Measurements from ENCODE around the gene MYL7. TPM values are rescaled to one million over a fixed set of nuclear protein-coding genes. Genes with fewer than 3 reads are reported as not detected.

MYL7 gene
- total RNA-seq, 1 donor from 2014 or later, result not detected

GRCh38 chr7:44106311-44107065 lies 34.6 kb downstream of the MYL7 start:
- ATAC-seq (no peak), DNase-seq (ENCODE audit: low spot score) (no peak)
- intact Hi-C loops (cut with DNase I), result no loop called here

DNA sequence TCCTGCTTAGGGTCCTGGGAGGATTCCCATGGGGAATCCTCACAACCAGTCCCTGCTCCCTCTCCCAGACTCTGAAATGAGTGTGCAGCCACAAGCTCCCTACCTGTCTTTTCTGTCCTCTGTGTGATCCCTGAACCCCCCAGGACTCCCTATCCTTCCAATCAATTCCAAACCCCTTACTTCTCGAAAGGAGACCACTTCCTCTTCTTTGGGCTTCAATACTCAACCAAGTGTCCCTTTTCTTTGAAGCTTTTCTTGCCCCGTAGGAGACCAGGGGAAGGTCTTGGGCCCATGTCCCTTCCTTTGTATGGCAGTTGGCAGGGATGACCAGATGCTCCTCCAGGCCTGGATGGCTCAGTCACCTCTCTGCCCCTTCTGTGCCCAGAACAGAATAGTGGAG lies 35.3 kb downstream of the MYL7 start:
- intact Hi-C loops (cut with DNase I), result no loop called here
- ATAC-seq, result no peak
- no peak for DNase-seq (ENCODE audit: low spot score)

DNA sequence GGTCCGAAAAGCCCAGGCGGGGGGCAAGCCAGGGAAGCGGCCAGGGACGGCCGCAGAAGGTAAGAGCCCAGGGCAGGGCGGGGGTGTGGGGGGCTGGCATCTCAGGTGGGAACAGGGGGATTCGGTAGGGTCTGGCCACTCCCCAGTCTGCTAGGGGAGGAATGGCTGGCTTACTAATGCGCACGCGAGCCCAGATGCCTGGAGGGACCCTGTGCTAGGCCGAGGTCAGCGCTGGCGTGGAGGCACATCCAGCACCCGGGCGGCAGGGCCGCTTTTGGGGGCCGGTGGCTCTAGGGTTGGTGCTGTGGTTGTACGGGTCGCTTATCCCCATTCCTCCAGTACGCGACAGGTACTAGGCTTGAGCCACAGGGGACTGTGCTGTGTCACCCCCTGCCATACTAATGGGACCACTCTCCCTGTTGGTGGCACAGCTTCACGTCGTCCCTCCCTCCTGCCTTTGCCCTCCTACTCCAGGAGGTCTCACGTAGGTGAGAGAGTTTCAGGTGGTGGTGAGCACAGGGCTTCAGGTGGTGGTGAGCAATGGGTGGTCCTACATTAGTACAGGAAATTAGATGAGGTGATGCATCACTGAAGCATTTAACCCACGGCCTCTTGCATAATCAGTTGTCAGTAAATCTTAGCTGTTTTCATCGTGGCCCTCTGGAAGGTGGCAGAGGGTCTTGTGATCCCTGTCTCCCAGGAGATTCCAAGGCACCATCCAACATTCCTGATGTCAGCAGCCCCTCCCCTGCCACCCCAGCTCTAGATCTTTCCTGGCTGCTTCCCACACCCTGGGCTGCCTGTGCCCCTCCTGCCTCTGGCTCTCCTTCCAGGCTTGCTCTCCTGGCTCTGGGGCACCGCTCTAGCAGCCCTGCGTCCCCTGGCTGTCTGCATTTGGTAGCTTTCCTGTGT lies 36.0 kb downstream of the MYL7 start:
- DNase-seq (ENCODE audit: low spot score) (no peak), ATAC-seq (peak; percentile 53)
- intact Hi-C loops (cut with DNase I), result no loop called here

DNA sequence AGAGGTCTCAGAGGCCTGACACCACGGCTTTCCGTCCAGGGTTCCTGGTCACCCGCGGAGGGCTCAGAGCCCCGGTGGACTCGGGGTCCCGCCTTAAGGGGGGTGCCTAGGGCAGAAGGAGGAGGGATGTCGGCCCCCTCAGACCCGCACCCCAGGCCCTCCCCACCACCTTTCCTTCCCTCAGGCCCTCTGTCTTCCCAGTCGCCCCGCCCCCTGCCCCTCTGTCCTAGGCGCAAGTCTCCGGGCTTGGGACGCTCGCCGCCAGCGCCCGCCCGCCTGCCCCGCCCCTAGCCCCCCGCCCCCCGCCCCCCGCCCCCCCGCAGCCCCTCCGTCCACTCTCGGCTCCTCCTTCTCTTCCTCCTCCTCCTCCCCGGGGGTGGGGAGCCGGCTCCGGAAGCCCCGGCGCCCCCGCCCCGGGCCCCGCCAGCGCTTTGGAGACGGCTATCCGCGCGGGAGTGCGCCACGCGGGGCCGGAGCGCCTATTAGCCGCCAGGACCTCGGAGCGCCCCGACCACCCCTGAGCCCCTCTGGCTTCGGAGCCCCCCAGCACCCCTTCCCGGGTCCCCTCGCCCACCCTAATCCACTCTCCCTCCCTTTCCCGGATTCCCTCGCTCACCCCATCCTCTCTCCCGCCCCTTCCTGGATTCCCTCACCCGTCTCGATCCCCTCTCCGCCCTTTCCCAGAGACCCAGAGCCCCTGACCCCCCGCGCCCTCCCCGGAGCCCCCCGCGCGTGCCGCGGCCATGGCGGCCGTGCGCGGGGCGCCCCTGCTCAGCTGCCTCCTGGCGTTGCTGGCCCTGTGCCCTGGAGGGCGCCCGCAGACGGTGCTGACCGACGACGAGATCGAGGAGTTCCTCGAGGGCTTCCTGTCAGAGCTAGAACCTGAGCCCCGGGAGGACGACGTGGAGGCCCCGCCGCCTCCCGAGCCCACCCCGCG lies 36.9 kb downstream of the MYL7 start, which contains the start of gene AEBP1:
AEBP1 (plus strand) TSS at position 423 of the 937 bp plus-strand sequence; CDS start at position 744, 321 bp downstream.
- intact Hi-C loops (cut with DNase I), result no loop called here
- ATAC-seq (peak; percentile 6), DNase-seq (ENCODE audit: low spot score) (no peak)

DNA sequence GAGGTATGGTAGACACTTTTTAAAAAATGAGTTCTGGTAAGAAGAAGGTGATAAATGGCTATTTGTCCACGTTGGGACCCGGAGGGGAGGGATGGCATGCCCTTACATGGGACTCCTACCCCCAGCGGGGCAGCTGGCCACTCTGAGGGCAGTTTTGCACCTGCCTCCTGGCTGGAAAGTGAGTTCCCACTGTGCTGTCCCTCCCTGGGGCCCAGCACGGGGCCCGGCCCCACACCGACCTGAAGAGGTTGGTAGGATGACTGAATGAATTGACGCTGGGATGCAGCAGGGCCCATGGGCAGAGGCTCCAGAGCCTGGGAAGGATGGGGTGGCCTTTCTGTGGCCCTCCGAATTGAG lies 37.6 kb downstream of the MYL7 start:
- intact Hi-C loops (cut with DNase I), result no loop called here
- DNase-seq (ENCODE audit: low spot score) (no peak), ATAC-seq (peak; percentile 2)

DNA sequence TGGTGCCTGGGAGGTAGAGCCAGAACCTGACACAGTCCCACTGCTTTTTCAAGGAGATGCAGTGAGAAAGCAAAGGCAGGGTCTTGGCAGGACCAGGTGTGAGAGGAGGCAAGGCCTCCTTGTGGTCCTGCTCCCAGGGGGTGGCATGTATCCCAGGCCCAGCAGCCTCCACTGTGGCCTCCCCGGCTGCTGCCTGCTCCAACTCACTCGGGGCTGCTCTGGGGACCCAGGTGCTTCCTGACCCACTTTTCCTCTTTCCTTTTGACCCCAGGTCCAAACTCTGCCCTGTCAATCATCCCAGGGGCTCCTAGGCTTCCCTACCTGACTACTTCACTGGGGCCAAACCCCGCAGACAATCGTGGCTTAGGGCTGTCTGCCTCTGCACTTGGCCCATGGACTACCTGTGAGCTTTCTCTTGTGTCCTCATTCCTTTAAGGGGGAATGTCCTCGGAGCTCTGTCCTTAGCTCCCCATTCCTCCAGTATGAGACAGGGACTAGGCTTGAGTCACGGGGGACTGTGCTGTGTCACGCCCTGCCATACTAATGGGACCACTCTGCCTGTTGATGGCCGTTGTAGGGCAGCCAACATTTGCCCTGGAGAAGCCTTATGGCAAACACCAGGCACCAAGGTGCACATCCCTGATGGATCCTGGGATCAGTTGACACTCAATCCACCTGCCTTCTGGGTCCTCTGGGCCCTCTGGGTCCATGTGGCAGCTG lies 38.1 kb downstream of the MYL7 start:
- intact Hi-C loops (cut with DNase I), result no loop called here
- DNase-seq (ENCODE audit: low spot score) (no peak), ATAC-seq (no peak)

GRCh38 chr7:44101966-44102845 lies 38.9 kb downstream of the MYL7 start:
- DNase-seq (ENCODE audit: low spot score) (no peak), ATAC-seq (peak; percentile 63)
- intact Hi-C loops (cut with DNase I), result no loop called here

DNA sequence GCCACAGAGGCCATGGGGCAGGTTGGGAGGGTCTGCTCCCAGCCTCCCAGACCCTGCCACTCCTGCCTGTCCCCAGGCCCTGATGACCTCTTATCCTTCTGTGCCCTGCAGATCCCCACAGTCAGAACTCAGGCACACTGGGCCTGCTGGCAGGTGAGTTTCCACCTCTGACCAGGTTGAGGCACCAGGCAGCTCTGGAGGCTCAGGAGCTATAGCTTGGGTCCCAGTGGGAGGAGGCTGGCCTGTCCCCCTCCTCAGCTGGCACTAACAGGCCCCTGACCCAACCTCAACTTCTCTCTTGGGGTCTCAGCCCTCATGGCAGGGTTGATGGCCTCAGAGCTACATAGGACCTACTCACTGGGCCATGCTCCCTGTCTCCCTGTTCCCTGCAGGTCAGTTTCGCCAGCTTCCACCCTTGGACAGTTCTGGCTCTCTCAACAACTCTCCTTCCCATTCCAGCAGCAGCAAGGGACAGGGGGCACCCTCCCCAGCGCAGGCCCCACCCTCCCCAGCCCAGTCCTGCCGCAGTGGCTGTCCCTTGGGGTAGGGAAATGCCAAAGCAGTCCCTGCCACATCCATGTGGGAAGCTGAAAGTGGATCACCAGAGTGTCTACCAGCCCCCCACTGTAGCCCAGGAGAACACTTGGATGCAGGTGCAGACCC lies 39.7 kb downstream of the MYL7 start:
- DNase-seq (ENCODE audit: low spot score) (no peak), ATAC-seq (no peak)
- intact Hi-C loops (cut with DNase I), result no loop called here

DNA sequence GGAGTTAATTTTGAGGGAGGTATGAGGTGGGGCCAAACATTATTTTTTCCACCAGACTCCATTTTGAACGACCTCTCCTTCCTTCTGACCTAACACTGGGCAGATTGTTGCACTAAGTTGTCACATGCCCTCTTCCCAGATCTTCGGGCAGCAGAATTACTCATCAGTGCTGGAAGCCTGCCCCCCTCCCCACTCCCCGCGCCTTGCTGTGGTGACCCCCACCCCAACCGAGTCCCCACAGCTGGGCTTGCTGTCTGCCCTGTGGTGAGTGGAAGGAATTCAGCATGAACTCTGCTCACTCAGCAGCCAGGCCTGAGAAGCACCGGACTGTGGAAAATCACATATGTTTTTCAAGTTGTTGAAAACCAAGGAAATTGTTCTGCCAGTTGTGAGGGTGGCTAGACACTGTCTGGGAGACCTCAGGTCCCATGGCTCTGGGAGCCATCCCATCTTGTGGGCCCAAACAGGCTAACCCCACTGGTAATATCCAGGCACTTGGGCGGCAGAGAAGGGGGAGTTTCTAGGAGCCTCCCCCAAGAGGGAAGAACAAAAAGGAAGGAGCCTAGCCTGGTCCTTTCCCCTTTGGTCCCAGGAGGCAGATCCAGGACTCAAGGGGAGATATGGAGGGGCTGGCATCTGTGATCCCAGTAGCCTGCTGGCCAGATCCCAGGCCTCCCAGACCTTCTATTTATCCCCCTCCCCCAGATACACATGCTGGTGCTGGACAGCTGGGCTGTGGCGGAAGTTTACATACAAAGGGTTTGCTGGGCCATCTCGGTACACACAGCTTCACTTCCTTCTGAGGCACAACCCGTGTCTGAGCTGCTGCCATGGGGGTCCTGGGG lies 40.5 kb downstream of the MYL7 start:
- intact Hi-C loops (cut with DNase I), result no loop called here
- DNase-seq (ENCODE audit: low spot score) (no peak), ATAC-seq (no peak)

- no peak for DNase-seq (ENCODE audit: low spot score)
- intact Hi-C loops (cut with DNase I), result no loop called here
- ATAC-seq, result no peak
Measured at GRCh38 chr7:44099669-44100068, 41.5 kb downstream of the MYL7 start.

GRCh38 chr7:44098092-44099068 lies 42.8 kb downstream of the MYL7 start:
- ATAC-seq (no peak), DNase-seq (ENCODE audit: low spot score) (no peak)
- intact Hi-C loops (cut with DNase I), result no loop called here

DNA sequence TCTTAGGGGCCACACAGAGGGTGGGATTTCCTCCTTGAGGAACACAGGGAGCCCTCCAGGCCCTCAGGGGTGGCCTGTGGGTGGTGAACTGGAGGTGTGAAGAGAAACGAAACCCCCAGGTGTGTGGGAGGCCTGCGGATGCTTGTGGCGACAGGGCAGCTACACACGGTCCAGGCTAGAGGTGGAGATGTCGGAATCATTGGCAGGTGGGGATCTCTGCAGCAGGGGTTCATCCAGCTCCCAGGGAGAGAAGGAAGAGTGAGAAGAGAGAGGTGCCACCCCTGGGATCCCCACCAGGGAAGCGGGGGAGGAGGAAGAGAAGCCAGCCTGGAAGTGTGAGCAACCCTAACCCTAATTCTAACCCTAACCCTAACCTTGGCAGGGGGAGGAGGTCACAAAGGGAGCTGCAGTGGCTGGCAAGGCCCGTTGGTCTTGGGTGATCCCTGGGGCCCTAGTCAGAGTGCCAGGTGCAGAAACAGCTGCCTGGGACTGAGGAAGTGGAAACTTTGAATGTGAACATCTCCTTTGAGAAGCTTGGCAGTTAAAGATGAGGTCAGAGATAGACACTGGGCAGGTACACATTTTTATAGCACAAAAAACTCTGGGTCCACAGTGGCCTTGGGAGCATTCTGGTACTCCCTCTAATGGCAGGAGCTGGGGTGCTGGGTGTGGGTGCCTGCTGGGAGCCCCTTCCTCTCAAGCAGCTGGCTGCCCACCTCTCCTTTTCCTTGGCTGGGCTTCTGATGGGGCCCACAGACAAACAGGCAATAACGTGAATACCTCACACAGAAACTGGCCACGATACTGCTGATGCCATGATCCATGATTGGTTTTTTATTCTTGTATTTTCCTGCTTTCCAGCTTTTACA lies 43.8 kb downstream of the MYL7 start:
- intact Hi-C loops (cut with DNase I), result no loop called here
- ATAC-seq (no peak), DNase-seq (ENCODE audit: low spot score) (no peak)

- ATAC-seq, result no peak
- intact Hi-C loops (cut with DNase I), result no loop called here
- DNase-seq (ENCODE audit: low spot score), result no peak
Measured at GRCh38 chr7:44096326-44096881, 44.7 kb downstream of the MYL7 start.

DNA sequence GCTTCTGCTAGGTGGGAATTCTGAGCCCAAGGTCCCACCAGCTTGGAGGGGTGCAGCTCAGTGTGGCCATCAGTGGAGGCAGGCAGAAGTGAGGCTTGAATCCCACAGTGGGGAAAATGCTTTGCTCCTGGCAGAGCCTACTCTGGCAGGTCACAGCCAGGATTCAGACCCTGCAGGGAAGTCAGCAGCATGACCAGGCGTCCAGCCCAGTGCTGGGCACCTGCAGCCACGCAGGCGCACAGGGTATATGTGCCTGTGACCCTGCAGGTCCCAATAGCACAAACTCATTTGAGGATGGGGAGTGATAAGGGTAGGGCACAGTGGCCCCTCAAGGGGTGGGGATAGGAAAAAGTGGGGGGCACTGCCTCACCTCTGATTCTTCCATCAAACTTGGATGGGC lies 45.4 kb downstream of the MYL7 start:
- no peak for DNase-seq (ENCODE audit: low spot score)
- intact Hi-C loops (cut with DNase I), result no loop called here
- no peak for ATAC-seq
